Peyer's patch (tissue), 4 donors: ENCODE data around the gene NFATC4. TPM values are rescaled to one million over a fixed set of nuclear protein-coding genes. Genes with fewer than 3 reads are reported as not detected.

ENCODE experiments used
- DNase-seq, 3 donors: peaks; one replicate each; pipeline ENCODE4 v3.0.0-alpha.2; 2017 to 2019
- H3K27ac ChIP-seq, 4 donors: fragments of 200-600 bp; sonication (generic); one replicate each; pipeline ENCODE4 v1.5.1; 2016 to 2019
- H3K27me3 ChIP-seq, 2 donors: fragments of 200-600 bp; sonication (generic); one replicate each; pipeline ENCODE4 v1.5.1; 2019
- H3K36me3 ChIP-seq, 3 donors: fragments of 200-600 bp; sonication (generic); one replicate each; pipeline ENCODE4 v1.5.1; 2016 to 2019
- H3K4me1 ChIP-seq, 4 donors: fragments of 200-600 bp; sonication (generic); one replicate each; pipeline ENCODE4 v1.5.1; 2016 to 2019
- H3K4me3 ChIP-seq, 4 donors: fragments of 200-600 bp; sonication (generic); 1 replicate in 3 of 4; 2 replicates in 1 of 4; pipeline ENCODE4 v1.5.1; 2016 to 2019; ENCODE audit warnings: mild to moderate bottlenecking in 1 of 4
- H3K9me3 ChIP-seq, 4 donors: fragments of 200-600 bp; sonication (generic); one replicate each; pipeline ENCODE4 v1.5.1; 2016 to 2019; ENCODE audit warnings: mild to moderate bottlenecking in 1 of 4
- POLR2A ChIP-seq, 2 donors: fragments of 450-650 bp; IDR thresholded peaks; one replicate each; pipeline ENCODE4 v1.5.1; 2017; ENCODE audit warnings: antibody characterized with exemption in 2 of 2, mild to moderate bottlenecking in 2 of 2, moderate library complexity in 2 of 2
- total RNA-seq, 4 donors: library from RNA; depleted of rRNA; stranded (reverse); fragments of >200 nt; gene quantifications; one replicate each; pipeline ENCODE4 v1.1.0, GENCODE V29; 2016
- TF ChIP-seq, protein P1 (sequence below), 6 experiments: fragments of 450-650 bp in 4 of 6; fragments of 200-600 bp in 2 of 6; sonication (generic) in 1 of 6; IDR thresholded peaks; one replicate each; pipeline ENCODE4 v1.5.1; 2017 to 2019; ENCODE audit warnings: antibody characterized with exemption in 6 of 6, mild to moderate bottlenecking in 3 of 6, moderate library complexity in 1 of 6

NFATC4 gene
- total RNA-seq, 4 donors from 2014 or later, result 6.5 to 52.0 (median 21.5) TPM

DNA sequence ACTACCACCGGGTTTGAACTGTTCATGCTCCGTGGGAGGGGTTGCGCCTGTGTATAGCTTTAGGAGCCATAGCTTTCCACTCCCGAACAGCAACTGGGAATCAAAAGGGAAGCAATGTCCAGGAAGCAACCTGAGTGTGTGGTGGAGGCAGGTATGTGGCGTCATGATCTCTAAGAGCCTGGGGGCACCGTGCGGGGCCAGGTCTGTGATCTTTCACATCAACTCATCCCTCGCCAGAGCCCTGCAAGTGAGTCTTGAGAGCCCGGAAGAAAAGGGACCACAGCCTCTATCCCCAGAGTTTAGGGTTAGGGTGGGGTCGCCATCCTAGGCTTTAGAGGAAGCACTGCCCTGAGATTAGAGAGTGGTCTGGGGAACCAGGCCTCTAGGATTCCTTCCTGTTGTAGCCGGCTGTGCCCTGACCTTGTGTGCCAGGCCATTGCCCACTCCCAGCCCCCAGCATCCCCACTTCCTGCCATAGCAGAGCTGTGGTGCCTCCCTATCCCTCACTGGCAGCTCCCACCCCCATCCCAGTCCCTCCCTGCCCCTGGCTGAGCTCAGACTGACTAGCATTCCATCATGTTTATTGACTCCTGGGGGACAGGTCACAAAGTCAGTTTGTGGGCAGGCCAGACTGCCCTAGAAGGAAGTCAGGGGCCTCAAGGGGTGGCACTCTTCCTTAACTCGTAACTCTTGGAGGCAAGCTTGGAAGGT lies 32.4 kb upstream of the NFATC4 start:
- no peak for DNase-seq
- TF ChIP-seq, protein P1, sequence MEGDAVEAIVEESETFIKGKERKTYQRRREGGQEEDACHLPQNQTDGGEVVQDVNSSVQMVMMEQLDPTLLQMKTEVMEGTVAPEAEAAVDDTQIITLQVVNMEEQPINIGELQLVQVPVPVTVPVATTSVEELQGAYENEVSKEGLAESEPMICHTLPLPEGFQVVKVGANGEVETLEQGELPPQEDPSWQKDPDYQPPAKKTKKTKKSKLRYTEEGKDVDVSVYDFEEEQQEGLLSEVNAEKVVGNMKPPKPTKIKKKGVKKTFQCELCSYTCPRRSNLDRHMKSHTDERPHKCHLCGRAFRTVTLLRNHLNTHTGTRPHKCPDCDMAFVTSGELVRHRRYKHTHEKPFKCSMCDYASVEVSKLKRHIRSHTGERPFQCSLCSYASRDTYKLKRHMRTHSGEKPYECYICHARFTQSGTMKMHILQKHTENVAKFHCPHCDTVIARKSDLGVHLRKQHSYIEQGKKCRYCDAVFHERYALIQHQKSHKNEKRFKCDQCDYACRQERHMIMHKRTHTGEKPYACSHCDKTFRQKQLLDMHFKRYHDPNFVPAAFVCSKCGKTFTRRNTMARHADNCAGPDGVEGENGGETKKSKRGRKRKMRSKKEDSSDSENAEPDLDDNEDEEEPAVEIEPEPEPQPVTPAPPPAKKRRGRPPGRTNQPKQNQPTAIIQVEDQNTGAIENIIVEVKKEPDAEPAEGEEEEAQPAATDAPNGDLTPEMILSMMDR (IDR thresholded peaks at IDR 0.05), result no peak
- no peak overlapping the region for H3K4me3 ChIP-seq
- peak overlapping the region in 2 of 4 donors; percentile 22 to 42 for H3K27ac ChIP-seq
- no peaks in the 10 kb centered on the region for H3K9me3 ChIP-seq
- H3K27me3 ChIP-seq, result peaks cover 0 to 12% of the 10 kb centered on the region in 2 donors
- H3K36me3 ChIP-seq, result peaks cover 0 to 26% (median 0%) of the 10 kb centered on the region in 3 donors
- peaks cover 5 to 49% (median 32%) of the 10 kb centered on the region in 4 donors for H3K4me1 ChIP-seq

DNA sequence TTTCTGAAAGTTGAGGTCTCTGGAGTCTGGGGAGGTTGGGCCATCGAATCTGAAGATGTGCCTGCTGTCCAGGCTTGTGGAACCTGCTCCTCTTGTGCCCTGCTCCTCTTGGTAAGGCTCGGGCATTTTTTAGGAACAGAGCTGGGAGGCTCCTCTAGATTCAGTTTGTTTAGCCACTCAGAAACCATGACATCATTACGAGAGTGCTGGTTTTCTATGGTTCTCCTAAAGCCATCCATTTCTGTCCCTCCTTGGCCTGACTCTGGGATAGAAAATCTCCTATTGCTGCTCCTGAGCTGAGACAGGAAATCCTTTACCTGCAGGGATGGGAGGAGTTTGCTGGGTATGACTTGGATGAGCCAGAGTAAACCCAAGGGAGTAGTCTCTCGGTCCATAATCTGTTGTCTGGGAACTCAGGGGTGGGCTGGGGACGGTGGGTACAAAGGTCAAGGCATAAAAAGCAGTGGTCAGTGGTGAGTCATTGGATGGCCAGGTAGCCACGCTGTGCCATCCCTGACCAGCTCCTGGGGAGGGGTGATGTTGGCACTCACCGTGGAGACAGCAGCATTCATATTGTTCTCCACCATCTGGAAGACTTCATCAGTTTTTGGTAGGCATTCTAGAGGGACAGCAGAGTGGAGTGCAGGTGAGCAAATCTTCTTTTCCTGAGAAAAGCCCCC lies 30.7 kb upstream of the NFATC4 start:
- Histone ChIP-seq H3K27me3 (peaks cover 0 to 12% of the 10 kb centered on the region in 2 donors), H3K4me1 (peaks cover 5 to 47% (median 30%) of the 10 kb centered on the region in 4 donors), H3K27ac (no peak overlapping the region), H3K4me3 (no peak overlapping the region), H3K9me3 (no peaks in the 10 kb centered on the region), H3K36me3 (peaks cover 0 to 26% (median 0%) of the 10 kb centered on the region in 3 donors)
- no peak for DNase-seq
- TF ChIP-seq, protein P1 (IDR thresholded peaks at IDR 0.05), result no peak
- TF ChIP-seq POLR2A (IDR thresholded peaks at IDR 0.05), result no peak

DNA sequence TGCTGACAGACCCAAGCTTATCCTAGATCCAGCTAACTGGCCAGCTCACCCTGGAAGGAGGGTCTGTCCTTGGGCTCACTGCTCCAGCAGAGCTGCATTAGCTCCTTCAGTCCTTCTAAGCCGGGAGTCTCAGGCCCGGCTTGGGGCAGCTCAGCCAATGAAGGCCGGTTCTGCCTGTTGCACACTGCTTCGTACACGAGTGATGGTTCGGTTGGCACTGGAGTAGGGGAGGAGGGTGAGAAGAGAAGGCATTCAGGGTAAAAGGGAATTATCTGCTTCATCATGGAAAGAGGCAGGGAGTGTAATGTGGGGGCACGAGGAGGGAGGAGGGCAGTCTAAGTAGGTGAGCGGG lies 30.2 kb upstream of the NFATC4 start:
- no peak for DNase-seq
- Histone ChIP-seq H3K36me3 (peaks cover 0 to 26% (median 0%) of the 10 kb centered on the region in 3 donors), H3K4me3 (no peak overlapping the region)

DNA sequence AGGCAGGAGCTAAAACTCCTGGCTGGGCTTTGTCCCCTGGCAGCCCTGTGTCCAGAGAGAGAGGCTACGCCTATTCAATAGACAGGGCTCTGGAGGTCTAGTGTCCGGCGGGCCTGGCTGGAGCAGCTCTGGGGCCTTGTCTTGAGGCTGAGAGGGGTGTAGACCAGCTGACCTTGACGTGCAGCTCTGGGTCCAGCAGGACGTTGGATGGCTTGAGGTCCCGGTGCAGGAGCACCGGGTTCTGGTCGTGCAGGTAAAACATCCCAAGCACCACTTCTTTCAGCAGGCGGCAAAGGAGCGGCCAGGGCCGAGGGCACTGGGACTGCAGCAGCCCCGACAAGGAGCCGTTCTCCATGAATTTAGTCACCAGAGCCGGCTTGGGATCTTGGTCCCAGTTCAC lies 29.1 kb upstream of the NFATC4 start:
- Histone ChIP-seq H3K9me3 (no peaks in the 10 kb centered on the region), H3K27ac (peak overlapping the region in 1 of 4 donors; percentile 83), H3K36me3 (peaks cover 0 to 26% (median 0%) of the 10 kb centered on the region in 3 donors), H3K4me3 (peak overlapping the region; percentile 66 to 75 (median 70)), H3K27me3 (peaks cover 0 to 12% of the 10 kb centered on the region in 2 donors), H3K4me1 (peaks cover 0 to 32% (median 16%) of the 10 kb centered on the region in 4 donors)
- TF ChIP-seq, protein P1 (IDR thresholded peaks at IDR 0.05), result no peak
- TF ChIP-seq POLR2A (IDR thresholded peaks at IDR 0.05), result no peak
- DNase-seq, result no peak

More for the DNA sequence above, 30.2 kb upstream of the NFATC4 start:
- Histone ChIP-seq H3K27me3 (peaks cover 0 to 12% of the 10 kb centered on the region in 2 donors), H3K4me1 (peaks cover 0 to 42% (median 25%) of the 10 kb centered on the region in 4 donors), H3K27ac (no peak overlapping the region), H3K9me3 (no peaks in the 10 kb centered on the region)
- TF ChIP-seq, protein P1 (IDR thresholded peaks at IDR 0.05), result no peak
- no peak for TF ChIP-seq POLR2A (IDR thresholded peaks at IDR 0.05)

DNA sequence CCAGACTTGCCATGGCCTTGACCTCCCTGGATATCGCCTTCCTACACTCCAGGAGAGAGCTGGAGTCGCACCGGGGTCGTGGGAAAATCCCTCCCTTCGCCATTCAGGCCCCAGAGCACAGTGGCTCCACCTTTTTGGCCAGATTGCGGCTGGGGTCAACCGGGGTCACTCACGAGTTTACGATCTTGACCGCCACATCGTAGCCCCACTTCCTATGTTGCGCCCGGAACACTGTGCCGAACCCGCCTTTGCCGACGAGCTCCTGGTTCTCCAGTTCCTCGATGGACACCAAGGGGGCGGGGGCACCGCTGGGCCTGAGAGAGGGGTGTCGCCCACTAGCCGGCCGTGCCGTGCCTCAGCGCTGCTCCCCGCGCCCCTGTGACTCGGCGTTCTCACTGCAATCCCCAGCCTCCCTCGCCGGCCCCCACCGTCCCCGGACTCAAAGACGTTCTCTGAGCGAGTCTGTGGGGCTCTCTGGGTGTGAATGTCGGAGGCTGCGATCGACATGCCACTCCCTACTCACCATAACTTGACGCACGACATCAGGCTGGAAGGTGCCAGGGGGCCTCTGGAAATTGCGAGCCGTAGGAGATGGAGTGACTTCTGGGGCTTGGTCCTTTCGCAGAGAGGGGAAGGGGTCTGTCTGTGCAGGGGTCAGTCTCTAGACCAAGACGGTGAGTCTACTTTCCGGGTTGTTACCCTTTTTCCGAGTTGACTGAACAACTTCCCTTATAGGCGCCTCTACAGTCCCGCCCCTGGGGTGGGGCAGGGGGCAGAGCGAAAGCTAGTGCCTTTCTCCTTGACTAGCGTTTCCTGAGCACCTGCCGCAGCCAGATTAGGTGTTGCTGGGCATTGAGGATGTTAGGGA lies 28.5 kb upstream of the NFATC4 start, which contains the start of gene RIPK3:
Gene RIPK3 (minus strand): TSS at position 708 of the 868 bp plus-strand sequence. CDS start 165 bp downstream, at position 543.
- Histone ChIP-seq H3K4me1 (peaks cover 0 to 26% (median 10%) of the 10 kb centered on the region in 4 donors), H3K36me3 (peaks cover 0 to 26% (median 0%) of the 10 kb centered on the region in 3 donors), H3K4me3 (peak within 1 kb of the TSS; percentile 66 to 75 (median 70)), H3K27me3 (peaks cover 0 to 9% of the 10 kb centered on the region in 2 donors), H3K27ac (peak within 1 kb of the TSS; percentile 58 to 83 (median 78)), H3K9me3 (no peaks in the 10 kb centered on the region)
- DNase-seq, result peak; percentile 84 to 93 (median 87)
- TF ChIP-seq, protein P1 (IDR thresholded peaks at IDR 0.05), result no peak
- peak; percentile 44 to 50 for TF ChIP-seq POLR2A (IDR thresholded peaks at IDR 0.05)
